Measurements from ENCODE around the gene CASK.
"Not testable (repeated sequence)": the region's sequence is repeated elsewhere in the genome, so short reads cannot be mapped to it uniquely, and the experiment has no call there.

CASK gene

DNA sequence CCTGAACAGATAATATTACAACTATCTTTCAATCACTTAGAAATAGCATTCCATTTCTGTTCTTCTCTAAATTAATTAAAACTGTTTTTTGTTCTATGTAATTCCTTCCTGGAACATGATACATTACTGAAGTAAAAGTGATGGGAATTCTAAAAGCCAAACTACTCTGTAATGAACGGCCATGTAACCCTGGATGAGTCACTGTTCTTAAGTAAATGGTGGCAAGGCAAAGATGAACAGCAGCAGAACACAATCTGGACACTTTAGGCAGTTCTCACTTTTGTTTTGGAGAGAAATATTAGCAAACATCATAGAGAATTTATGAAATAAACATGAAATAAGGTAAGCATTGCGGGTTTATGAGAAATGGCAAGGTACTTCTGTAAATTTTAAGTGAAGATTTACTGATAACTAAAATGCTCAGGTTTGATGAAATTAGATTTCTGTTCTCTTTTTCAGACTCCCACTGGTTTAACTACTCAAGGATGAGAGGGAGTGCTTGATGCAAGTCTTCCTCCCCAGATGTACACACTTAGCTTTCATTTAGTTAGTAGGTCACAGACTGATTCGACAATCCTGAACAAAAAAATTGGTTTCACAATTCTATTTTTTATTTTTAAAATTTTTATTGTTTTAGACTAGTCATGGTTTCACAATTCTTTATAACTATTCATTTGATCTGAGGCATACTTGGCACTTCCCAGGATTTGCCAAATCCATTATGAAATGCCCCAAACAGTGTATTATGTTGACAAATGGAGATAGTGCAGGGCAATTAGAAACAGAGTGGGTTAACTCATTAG lies 200.3 kb downstream of the CASK start:
- DNase-seq: no peak

DNA sequence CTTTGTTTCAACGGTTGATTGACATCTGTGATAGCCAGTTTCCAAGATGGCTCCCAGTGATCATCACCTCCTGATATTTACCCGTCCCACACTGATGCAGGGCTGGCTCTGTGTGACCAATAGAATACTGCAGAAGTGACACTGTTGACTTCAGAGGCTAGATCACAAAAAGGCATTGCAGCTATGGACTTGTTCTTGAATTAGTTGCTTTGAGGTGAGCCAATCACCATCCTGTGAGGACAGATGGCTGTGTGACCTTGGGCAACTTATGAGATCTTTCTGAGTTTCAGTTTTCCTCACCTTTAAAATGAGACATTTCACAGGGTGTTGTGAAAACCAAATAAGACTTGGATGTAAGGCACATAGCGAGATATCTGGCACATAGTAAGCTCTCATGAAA lies 201.1 kb downstream of the CASK start:
- no peak for DNase-seq

DNA sequence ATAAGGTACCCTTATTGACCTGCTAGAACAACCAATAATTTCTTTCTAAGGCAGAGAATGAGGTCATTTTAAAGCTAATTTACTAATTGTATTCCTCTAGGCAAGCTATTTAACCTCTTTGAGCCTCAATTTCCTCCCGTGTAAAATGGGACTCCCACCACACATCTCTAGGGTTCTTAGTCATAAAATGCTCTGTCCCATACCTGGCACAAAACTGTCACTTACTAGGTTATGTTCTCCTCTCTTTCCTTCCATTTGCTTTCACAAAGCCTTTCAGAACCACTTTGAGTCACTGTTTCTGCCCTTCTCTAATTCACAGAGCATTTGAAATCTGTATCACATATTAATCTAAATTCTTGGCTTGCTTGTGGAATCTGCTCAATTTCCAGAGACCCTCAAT lies 201.8 kb downstream of the CASK start:
- DNase-seq: no peak

DNA sequence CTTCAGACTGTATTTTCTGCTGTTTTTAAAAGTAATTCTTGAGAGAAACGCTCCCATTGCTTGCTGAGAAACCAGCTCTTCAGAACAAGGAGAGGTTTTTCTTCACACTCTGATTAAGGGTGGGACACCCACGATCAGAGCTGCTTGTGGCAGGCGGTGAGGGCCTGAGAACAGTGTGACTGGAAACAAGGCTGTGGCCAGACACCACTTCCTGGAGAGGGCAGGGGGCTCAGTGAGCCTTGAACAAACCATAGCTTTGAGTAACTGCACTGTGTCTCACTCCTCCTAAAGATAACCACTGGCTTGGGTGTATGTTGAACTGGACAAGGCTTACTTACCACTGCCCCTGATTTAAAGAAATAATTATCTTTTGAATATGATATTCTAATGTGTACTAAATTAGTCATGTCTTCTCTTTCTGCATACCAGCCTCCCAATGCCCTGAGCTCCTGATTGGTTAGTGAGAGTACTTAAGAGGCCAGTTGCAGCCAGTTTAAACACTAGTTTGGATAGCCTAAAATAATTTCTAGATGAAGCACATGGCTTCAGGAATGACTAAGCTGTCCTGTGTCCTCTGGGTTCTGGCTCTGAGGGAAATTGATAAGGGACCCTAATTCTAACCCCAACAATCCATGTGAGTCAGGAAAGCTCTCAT lies 203.1 kb downstream of the CASK start:
- DNase-seq: no peak

DNA sequence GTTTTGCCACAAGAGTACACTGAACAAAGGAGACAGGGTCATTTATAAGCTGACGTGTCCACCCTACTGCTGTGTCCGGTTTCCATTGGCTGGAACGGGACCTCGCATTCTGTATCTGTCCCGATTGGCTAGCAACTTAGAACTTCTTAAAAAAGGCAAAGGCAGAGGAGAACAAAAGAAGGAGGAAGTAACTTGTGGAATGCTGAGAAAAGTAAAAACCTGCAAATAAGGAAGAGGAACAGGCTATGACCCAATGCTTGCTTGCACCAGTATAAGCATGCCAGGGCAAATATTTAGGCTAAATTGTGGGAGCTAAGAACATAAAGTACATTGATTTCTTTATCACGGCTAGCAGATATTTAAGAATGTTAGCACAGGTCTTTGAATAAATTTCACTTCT lies 203.7 kb downstream of the CASK start:
- DNase-seq: not testable (repeated sequence)

DNA sequence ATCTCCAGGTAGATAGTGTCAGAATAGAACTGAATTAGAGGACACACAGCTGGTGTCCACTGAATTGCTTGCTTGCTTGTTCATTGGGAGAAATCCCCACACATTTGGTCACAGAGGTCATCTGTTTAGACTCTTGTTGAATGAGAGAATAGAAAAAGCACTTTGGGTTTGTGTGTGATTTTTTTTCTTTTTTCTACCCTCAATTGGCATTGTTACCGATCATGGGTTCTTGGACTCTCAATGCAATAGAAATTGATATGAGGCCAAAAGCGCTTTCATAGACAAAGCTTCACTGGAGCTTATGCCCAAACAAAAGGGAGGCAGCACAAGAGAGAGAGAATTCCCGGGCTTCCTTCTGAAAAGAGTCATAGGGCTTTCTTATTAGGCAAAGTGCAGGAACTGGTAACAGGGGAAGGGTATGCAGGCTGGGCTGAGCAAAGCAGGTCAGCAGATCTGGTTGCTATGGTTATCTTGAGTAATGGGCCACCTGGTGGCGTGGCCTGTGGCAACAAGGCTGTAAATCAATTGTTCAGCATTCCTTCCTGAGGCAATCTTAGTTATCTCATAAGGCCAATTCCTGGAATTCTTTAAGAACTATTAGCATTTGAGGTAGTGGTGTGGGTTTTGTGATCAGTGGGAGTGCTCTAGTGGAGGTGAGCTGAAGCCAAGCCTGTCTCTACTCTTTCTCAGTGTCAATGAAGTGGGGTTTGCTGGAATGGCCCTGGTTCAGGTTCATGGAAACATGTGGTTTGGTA lies 204.7 kb downstream of the CASK start:
- DNase-seq: peak; percentile 16

DNA sequence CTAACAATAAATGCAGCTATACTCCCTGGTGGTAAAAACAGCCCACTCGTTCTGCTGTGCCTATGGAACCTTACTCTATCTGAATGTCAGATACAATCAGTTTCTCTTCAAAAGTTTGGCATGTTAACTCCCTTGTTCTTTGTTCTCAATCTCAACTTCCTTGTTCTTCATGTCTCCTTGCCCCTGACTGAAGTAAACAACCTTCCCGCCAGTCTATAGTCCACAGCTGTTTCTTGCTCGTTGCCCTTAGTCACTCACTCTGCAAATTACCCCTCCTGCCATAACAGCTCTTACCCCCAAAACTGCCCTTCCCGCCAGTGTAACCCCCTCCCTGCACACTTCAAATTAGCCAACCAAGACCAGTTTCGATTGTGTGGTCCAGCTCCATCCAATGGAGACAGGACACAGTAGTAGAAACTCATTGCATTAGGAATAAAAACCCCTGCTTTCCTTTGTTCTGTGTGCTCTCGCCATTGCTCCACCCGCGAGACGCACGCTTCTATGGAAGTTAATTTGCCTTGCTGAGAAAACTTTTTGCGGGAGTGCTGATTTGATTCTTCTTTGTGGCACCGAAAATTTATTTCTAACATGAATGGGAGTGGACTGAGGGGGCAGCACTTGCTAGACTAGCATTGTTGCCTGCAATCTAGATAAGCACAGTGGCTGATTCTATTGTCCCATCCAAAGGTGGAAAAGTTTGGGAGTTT lies 206.4 kb downstream of the CASK start:
- DNase-seq: no peak

DNA sequence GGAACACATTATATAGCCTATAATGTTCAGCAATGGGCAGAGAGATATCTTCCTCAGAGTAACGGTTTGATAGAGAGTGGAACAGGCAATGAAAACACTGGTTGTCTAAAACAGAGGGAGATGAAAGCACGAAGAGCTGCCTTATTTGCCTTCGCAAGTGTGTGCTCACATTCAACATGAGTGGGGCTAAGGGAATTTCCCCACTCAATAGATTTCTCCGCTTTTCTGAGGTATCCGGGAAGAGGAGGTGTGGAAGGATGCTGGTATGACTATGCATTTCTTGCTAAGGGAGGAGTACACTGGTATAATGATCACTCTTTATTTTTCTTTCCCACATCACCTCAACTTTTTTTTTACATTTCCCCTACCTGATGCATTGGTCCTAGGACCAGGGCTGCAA lies 207.1 kb downstream of the CASK start:
- no peak for DNase-seq

DNA sequence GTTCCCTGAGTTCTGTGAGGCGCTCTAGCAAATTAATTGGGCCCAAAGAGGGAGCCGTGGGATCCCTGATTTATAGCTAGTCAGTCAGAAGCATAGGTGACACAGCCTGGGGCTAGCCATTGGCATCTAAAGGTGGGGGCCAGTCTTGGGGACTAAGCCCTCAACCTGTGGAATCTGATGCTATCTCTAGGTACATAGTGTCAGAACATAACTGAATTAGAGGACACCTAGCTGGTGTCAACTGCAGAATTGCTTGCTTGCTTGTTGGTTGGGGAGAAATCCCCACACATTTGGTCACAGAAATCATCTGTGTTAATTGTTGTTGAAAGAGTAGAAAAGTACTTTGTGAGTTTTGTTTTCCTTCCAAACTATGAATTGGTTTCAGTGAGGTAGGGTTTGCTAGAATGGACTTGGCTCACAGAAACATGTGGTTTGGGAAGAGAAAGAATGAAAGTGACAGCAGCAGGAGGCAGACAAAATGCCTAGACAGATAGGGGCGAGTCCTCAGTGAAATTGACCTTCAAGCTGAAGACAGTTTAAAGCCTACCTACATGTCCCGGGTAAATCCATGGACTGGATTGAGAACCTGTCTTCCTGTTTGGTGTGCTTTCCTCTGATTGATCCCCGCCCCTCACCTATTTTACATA lies 212.2 kb downstream of the CASK start:
- DNase-seq: no peak

DNA sequence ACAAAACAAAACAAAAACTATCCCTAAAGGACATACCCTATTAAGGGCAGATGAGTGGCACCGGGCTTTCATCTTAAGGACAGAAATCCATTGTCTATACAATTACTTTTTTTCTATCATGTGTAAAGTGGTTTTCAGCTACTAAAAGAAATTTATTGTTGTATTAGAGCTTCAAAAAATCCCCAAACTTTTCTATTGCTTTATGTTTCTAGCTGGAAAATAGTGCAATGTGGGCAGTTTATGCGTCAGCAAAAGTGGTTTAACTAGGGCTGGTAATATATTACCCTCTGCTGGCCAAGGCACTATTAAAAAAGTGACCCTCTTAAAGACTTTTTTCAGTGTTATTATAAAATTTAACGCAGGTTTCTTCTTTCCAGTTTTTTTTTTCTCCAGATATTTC lies 214.9 kb downstream of the CASK start:
- no peak for DNase-seq

DNA sequence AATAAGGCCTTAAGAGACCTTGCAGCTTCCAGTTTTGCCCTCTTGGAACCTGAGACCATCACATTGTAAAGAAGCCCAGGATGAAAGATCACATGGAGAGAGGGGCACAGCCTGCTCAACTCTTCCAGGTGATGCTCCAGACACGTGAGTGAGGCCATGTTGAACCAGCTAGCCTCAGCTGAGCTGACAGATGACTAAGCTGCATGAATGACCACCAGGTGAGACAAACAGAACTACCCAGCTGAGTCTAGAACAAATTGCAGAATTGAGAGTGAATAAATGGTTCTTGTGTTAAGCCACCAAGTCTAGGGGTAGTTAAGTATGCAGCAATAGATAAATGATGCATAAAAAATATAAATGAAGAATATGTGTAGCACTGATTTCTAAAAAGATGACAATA lies 216.1 kb downstream of the CASK start:
- no peak for DNase-seq

DNA sequence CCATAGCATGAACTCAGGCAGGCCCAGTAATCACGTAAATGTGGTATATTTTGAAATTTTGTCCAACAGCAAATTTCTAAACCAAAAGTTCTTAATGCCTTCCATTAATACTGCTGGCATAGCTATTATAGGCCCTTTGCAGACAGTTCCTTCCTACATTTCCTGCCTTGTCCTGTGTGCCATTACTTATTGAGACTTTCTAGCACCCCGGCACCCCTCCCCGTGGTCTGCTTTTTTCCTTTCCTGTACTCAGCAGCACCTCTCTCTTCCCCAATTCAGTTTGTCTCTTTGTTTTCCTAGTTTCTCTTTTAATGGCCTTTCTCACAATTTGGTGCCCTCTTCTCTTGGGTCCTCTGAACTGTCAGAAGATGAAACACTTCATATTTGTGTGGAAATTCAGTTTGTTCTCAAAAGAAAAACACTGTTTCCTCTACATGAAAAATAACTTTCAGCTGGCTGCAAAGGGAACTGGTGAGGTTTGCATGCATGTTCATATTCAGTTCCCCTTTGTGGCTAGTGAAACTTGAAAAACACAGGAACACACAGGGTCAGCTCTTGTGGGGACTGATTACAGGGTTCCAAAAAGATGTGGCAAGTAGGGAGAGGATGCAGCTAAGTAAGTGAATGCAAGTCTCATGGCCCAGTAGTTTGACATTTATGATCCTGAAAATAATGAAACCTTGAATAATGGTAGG lies 217.5 kb downstream of the CASK start:
- no peak for DNase-seq

DNA sequence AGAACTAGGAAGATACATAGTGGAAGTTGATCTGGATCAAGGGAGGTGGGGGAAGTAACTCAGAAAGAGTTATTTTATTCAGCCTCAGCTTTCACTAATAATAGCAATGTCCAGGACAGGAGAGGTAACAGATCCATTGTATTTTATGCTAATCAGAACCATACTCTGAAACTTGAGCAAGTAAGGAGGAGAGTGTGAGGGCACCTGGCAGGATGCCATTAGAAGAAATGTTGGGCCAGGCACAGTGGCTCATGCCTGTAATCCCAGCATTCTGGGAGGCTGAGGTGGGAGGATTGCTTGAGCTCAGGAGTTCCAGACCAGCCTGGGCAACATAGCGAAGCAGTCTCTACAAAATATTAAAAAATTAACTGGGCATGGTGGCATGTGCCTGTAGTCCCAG lies 218.3 kb downstream of the CASK start:
- DNase-seq: no peak

DNA sequence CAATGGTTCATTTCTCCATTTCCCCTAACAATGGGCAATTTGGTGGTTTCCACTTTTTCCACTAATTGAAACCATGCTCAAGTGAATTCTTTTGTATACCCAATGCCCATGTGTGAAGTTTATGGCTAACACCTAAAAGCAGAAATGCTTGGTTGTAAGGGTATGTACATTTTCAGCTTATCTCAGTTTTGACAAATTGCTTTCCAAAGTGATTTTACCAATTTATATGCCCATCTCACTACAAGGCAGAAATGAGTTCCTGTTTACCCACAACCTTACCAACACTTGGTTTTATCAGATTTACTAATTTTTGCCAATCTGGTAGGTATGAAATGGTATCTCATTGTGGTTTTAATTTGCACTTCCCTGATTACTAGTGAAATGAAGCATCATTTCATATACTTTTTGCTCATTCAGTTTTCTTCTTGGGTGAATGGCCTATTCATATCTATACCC lies 219.8 kb downstream of the CASK start:
- DNase-seq: no peak

DNA sequence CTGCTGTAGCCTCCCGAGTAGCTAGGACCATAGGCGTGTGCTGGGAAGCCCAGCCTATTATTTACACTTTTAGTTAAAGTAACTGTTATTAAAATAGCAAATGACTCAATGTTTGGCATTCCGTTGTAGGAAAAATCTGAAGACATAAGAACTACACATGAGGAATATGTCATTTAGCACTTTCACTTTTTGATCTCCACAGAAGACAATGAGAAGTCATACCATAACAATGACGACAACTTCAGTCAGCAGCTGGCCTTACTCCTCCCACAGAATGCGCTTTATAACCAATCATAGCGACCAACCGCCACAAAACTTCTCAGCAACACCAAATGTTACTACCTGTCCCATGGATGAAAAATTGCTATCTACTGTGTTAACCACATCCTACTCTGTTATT lies 227.9 kb downstream of the CASK start:
- DNase-seq: no peak

DNA sequence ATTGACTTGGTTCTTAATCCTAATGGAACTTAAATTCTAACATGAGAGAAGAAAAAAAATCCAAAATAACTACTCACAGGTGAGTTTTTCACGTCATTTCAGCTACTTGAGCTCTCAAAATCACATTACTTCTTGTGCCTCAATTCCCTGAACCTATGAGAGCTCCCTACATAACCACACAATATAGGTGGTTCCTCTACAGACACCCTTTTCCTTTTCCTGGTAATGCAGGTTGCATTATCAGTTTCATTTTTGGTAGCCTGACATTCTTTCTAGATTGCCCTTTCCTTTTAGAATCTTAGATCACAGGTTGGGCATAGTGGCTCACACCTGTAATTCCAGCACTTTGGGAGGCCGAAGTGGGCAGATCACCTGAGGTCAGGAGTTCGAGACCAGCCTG lies 230.3 kb downstream of the CASK start:
- DNase-seq: no peak

DNA sequence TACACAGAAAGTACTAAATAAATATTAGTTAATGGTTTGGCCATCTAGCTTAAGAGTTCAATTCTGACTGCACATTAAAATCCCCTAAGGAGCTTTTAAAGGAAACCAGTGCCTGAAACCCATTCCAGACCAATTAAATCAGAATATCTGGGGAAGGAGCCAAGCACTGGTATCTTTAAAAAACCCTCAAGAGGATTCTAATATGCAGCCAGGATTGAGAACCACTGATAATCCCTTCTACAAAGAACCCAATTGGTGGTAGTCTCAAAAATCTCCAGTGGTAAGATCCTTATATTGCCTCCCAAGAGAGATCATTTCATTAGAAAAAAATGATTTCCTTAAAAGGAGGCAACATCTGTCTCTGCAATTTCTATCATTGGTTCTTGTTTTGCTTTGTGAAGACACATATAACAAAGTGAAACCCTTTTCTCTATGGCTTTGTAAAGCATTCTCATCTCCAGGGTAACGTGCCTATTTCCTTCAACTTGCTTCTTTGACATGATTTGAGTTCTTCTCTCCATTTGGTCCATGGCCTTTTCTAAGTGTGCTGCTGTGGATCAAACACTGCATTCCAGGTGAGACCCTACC lies 231.1 kb downstream of the CASK start:
- DNase-seq: no peak

DNA sequence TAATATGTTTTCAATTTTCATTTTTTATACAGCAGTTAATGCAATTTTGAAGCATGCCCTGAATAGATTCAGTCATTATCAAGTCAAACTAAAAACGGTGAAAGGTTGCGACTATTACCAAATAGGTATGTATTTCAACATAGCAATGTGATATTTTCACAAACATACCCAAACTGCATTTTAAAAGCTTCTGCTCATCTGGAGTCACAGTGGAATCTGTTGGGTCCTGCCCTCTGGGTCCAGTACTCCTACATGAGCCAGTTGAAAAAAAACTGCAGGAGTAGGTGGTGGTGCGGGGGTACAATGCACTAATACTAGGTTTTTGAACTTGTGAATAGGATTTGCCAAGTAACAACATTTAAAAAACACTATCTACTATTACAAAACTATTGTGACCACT lies 233.6 kb downstream of the CASK start:
- DNase-seq: no peak

DNA sequence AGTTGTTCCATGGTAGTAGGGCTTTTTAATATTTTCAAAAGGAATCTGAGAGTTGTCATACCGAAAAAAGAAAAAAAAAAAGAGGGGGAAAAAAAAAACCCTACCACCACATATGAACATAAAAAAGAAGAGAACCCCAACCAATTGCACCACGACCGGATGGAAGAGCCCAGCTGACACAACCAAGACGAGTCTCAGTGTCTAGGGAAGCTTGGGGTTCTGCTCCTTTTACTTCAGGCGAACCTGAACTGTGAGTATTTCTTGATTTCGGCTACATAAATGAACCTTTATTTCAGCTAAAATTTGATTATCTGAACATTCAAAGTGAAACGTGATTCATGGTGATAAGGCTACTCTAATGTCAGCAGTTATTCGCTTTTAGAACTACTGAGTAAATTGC lies 234.5 kb downstream of the CASK start, which contains the start of gene GPR34:
Gene GPR34, plus strand, starts transcription at position 139 of the 400 bp plus-strand sequence. CDS start 6,661 bp downstream, outside the sequence.
- DNase-seq: no peak

DNA sequence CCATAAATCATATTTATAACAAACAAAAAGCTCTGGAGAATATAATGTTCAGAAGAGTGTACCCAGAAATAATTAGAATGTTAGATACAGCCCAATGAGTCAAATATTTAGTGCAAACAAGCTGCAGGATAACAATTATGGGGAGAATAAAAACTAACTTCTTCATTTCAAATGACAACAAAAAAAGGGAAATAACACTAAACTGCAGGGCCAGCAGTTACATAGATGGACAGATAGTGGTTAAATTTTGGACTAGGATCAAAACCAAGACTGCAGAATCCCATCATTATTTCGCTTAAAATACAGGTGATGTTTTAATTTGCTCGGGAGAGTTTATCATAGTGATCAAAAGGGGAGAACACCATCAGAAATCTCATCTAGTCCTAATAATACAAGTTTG lies 235.2 kb downstream of the CASK start:
- DNase-seq: no peak

DNA sequence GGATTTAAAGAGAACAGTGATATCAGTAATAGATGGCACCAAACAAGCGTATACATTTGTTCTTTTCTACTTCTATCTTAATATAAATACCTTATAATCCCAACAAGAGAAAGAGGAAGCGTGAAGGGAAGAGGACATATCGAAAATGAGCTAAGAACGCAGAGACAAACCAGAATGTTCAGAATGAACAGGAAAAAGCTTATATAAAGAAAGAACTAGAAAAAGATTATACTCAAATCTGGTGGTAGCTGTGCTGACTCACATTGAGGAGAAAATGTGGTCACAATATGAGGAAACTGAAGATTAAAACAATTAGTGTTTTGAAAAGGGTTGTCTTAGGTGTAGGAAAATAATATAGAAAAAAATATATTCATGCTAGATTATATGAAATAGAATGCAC lies 236.6 kb downstream of the CASK start:
- DNase-seq: no peak

DNA sequence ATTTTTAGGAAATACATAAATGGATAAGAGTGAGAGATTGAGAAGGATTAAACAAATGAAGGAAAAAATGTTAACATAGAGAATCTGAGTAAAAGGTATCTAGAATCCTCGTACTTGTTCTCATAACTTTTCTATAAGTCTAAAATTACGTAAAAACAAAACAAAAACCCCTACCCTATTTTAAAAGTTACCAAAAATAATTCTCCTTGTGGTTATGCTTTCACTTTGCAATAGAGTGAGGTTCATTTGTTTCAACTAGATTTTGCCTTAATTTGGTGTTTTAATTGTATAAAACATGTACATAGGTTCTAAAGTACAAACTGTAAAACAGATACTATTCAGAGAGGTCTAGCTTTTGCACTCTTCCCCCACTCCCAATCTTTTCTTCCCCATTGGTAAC lies 238.4 kb downstream of the CASK start:
- DNase-seq: no peak
